Fibroblast of lung (primary cell): Measurements from ENCODE around the gene NRROS.

Experiments
- CTCF ChIP-seq, 2 donors: IDR thresholded peaks in 1 of 2; conservative IDR thresholded peaks in 1 of 2; 1 replicate in 1 of 2; 2 replicates in 1 of 2; pipeline ENCODE4 v1.5.1; 2011 to 2012; ENCODE audit warnings: low read length in 2 of 2, control low read depth in 1 of 2, inconsistent platforms in 1 of 2, low read depth in 1 of 2, mild to moderate bottlenecking in 1 of 2
- EZH2 ChIP-seq: IDR thresholded peaks from 2 replicates; pipeline ENCODE4 v1.5.1; 2012; ENCODE audit warnings: low read length, control low read depth, mild to moderate bottlenecking; ENCODE audit errors: missing control alignments

- TF ChIP-seq CTCF (conservative IDR thresholded peaks at IDR 0.05 in 1 of 2, IDR thresholded peaks at IDR 0.05 in 1 of 2; ENCODE audit: low read depth in 1 of 2, low read length in 2 of 2) = no peak
- no peak for TF ChIP-seq EZH2
Measured at GRCh38 chr3:196629228-196629627, 10.3 kb upstream of the NRROS start.
